ENCODE measurements around the gene DENND6B. TPM values are rescaled to one million over a fixed set of nuclear protein-coding genes. Genes with fewer than 3 reads are reported as not detected.

The DENND6B gene
- total RNA-seq, 4 donors from 2014 or later, result 1.5 to 4.0 (median 1.9) TPM

DNA sequence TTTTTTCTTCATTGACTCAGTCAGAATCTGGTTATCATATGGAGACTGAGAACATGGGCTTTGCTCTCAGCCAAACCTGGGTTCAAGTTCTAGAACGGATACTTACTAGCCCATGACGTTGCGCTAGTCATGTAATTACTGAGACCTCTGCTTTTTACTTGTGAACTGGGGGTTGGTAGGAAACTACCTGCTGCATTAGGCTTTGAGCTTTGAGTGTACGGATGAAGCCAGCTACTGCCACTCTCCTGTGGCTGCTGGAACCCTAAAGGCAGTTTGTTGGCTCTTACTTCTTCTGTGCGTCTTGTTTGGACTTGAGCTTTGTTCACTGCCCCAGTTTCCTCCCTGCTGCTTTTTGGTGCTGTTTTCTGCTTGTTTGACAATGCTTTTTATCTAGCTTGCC is 34.4 kb upstream of the DENND6B start:
- TF ChIP-seq, protein P1, sequence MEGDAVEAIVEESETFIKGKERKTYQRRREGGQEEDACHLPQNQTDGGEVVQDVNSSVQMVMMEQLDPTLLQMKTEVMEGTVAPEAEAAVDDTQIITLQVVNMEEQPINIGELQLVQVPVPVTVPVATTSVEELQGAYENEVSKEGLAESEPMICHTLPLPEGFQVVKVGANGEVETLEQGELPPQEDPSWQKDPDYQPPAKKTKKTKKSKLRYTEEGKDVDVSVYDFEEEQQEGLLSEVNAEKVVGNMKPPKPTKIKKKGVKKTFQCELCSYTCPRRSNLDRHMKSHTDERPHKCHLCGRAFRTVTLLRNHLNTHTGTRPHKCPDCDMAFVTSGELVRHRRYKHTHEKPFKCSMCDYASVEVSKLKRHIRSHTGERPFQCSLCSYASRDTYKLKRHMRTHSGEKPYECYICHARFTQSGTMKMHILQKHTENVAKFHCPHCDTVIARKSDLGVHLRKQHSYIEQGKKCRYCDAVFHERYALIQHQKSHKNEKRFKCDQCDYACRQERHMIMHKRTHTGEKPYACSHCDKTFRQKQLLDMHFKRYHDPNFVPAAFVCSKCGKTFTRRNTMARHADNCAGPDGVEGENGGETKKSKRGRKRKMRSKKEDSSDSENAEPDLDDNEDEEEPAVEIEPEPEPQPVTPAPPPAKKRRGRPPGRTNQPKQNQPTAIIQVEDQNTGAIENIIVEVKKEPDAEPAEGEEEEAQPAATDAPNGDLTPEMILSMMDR (IDR thresholded peaks at IDR 0.05; ENCODE audit: low read depth), result no peak

DNA sequence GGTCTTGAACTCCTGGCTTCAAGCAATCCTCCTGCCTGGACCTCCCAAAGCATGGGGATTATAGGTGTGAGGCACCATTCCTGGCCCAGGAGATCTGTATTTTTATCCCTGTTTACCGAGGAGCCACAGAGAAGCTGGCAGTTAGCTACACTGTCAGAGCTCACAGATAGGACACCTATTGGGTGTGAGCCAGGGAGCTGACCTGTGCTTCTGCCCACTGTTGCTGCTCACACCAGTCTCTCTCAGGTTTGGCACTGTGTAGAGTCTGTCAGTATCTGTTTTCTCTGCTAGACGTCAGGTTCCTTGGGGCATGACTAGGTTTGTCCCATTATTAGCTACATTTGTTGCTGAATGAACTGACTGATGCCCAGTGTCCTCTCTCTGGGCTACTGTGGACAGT is 33.8 kb upstream of the DENND6B start:
- TF ChIP-seq, protein P1 (IDR thresholded peaks at IDR 0.05; ENCODE audit: low read depth), result no peak

DNA sequence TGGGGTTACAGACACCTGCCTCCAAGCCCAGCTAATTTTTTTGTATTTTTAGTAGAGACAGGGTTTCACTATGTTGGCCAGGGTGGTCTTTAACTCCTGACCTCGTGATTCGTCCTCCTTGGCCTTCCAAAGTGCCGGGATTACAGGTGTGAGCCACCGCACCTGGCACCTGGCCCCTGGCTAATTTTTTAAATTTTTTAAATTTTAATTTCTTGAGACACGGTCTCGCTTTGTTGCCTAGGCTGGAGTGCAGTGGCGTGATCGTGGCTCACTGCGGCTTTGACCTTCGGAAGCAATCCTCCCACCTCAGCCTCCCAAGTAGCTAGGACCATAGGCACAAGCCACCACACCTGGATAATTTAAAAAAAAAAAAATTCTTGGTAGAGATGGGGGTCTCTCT is 30.9 kb upstream of the DENND6B start:
- TF ChIP-seq, protein P1 (IDR thresholded peaks at IDR 0.05; ENCODE audit: low read depth), result no peak

DNA sequence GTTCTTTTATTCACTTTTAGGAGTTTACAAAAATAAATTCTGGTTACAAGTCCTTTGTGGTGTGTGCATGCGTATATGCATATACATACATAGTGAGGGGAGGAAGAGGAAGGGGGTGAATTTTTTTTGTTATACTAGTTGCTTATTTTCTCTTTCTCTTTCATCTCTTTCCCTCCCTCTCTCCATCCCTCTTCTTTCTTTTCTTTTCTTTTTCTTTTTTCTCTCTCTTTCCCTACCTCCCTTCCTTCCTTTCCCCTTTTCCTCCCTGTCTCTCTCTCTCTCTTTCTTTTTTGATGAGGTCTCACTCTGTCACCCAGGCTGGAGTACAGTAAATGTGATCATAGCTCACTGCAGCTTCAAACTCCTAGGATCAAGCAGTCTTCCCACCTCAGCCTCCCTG is 30.4 kb upstream of the DENND6B start:
- TF ChIP-seq, protein P1 (IDR thresholded peaks at IDR 0.05; ENCODE audit: low read depth), result no peak

DNA sequence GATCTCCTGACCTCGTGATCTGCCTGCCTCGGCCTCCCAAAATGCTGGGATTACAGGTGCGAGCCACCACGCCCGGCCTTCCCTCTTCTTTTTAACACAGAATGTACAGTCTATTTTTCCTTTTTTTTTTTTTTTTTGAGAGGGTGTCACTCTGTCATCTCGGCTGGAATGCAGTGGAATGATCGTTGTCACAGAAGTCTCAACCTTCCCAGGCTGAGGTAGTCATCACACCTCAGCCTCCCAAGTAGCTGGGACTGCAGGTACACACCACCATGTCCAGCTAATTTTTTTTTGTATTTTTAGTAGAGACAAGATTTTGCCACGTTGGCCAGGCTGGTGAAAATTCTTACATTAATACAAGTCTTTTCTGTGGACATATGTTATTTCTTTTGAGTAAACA is 29.4 kb upstream of the DENND6B start:
- TF ChIP-seq, protein P1 (IDR thresholded peaks at IDR 0.05; ENCODE audit: low read depth), result no peak

DNA sequence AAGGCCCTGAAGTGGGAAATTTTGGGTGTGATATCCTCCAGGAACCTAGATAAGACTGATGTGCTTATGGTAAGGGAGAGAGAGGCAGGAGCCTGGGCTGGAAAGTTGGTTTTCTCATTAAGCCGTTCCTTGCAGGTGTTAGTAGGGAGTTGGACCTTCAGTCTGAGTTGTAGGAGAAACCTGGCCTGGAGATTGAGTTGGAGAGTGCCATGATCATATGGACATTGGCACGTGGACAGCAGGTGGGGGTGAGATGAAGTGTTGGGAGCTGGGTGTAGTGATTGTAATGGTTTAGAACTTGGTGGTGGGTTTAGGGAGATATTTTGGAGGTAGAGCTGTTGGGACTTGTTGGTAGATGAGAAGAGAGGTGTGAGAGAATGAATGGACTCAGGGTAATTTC is 21.2 kb upstream of the DENND6B start:
- TF ChIP-seq, protein P1 (IDR thresholded peaks at IDR 0.05; ENCODE audit: low read depth), result no peak

DNA sequence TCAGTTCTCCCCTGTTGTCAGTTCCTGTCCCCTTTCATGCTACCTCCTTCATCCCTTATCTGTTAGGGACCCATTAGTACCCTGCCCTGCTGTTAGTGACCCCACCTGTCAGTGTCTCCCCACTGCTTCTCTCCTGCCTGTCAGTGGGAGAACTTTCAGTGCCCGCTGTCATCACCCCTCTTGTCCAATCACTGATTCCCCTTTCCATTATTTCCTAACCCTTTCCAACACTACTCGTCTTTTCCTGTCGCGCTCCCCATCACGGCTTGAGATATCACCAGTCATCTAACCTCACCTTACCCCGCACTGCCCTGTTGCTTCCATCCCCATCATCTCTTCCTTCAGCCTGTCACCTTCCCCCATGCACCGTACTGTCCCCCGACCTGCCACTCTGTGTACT is 20.3 kb upstream of the DENND6B start:
- TF ChIP-seq, protein P1 (IDR thresholded peaks at IDR 0.05; ENCODE audit: low read depth), result no peak

Measured in subcutaneous adipose tissue (tissue), 4 donors.